ENCODE measurements around the gene SYNC. TPM values are rescaled to one million over a fixed set of nuclear protein-coding genes. Genes with fewer than 3 reads are reported as not detected.

The SYNC gene
- total and polyA plus RNA-seq, 9 of the 15 experiments (the other 6 are each of a cell fraction or from before 2014, with no cell fraction given) = 0.49 to 1.1 (median 0.87) TPM

DNA sequence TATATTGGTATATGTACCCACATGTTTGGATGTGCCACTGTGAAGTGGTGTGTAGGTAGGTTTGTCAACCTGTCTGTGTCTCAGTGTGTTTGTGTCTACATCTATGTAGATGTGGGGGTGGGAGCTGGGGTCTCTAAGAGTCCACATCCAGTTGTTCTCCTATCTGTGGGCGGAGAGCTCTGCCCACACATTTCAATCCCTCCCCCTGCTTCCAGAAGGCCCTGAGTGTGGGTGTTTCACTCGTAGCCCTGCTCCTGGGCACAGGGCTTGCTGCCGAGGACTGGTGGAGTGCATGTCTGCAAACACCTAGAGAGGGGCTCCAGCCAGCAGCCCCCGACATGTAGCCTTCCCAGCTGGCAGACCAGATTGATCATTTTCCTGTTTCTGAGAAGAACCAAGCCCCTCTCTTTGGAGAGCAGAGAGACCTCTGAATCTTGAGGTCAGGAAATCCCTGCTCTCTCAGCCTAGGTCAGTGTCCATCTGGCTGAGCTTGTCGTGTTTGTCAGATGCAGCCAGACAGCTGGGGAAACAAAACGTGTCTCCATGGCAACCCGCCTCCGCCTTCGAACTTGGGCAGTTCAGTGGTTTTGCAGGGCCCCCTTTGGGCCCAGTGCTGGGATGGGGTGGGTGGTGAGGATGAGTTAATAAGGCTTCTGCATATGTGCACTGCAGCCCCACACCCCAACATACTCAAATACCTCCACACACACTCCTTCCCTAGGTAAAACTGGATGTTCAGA lies 31.2 kb upstream of the SYNC start (continued):
- no peak for TF ChIP-seq RBBP5 (IDR thresholded peaks at IDR 0.05; ENCODE audit: borderline replicate concordance, insufficient read depth, low read length, poor library complexity, severe bottlenecking)
- 0 out of 4 replicates have a peak, but pooled peaks of 1 of the 2 experiments have one; percentile 15 for TF ChIP-seq MNT (conservative IDR thresholded peaks at IDR 0.05)
- peak; percentile 88 for TF ChIP-seq EGR1 (conservative IDR thresholded peaks at IDR 0.05)
- peak in 1 of 2 experiments; percentile 25; a peak in 1 of 4 replicates for TF ChIP-seq RCOR1 (IDR thresholded peaks at IDR 0.05; ENCODE audit: borderline replicate concordance in 1 of 2, low read depth in 2 of 2, low read length in 2 of 2)
- peak in 1 of 2 experiments; percentile 55; a peak in 1 of 4 replicates for TF ChIP-seq SIN3A (IDR thresholded peaks at IDR 0.05; ENCODE audit: borderline replicate concordance in 2 of 2, control insufficient read depth in 1 of 2, low read depth in 2 of 2, low read length in 2 of 2)

All from K562 (cell line).